Measurements from ENCODE around the gene RND3.

RND3 gene

DNA sequence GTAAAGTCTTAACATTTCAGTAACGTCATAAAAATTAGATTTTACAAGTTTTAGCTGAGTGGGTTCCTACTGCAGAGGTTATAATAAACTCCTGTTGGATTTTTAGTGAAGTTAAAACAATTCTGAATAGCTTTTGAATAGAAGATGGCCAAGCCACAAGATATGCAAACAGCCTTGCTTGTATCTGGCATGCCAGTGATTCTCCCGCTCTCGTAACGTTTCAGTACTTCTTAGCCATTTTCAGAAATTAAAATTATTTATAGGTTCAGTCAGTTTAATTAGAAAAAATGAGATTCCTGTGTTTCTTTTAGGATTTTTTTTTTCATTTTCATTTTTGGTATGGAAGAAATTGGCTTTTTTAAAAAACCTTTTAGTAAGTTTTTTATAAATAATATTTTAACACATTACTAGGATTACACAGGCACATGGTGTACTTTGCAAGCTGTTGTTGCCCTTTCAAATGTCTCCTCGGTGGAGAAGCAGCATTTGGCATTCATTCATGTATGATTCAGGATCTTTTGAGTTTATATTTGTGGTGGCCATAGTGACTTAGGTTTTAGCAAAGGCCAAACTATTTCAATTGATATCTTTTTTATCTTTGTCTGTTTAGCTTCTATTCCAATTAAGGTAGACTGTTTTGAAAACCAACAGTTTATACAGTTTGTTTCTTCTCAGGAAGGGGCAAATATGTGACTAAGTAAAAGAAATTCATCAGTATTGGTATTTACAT, 30.6 kb upstream of the RND3 start:
- Histone ChIP-seq H3K4me1 (ENCODE audit: low read depth, poor library complexity, severe bottlenecking) (peaks cover 4% of the 10 kb centered on the region), H2AFZ (ENCODE audit: low read depth) (no peak overlapping the region)

DNA sequence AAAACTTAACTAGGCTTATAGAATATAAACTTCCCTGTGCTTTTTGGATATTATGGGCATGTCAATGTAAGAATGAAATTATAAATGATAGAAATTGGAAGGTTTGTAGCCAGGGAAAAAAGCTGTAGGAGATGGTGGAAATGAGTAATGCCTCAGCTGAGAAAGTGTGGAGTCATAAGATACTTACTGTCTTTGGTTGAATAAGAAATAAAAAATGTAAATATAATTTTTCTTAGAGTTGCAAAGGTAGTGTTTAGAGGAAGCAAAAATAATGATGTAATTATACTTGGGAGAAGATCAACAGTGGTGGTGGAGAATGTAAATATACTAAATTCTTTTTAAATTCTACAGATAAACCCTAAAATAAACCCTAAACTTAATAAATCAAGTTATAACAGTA, 26.2 kb upstream of the RND3 start:
- Histone ChIP-seq H3K9ac (no peak overlapping the region), H3K4me2 (no peak overlapping the region), H3K27me3 (ENCODE audit: insufficient read depth, low read depth) (no peaks in the 10 kb centered on the region), H3K36me3 (ENCODE audit: insufficient read depth) (no peaks in the 10 kb centered on the region), H3K79me2 (ENCODE audit: insufficient read depth, low read depth) (no peaks in the 10 kb centered on the region), H3K4me3 (IDR thresholded peaks at IDR 0.05; ENCODE audit: insufficient read depth, low read depth, low read length) (no peak overlapping the region), H2AFZ (ENCODE audit: low read depth) (no peak overlapping the region), H3K4me1 (ENCODE audit: low read depth, poor library complexity, severe bottlenecking) (no peaks in the 10 kb centered on the region), H4K20me1 (ENCODE audit: insufficient read depth) (no peaks in the 10 kb centered on the region), H3K27ac (no peak overlapping the region)
- TF ChIP-seq, protein P1, sequence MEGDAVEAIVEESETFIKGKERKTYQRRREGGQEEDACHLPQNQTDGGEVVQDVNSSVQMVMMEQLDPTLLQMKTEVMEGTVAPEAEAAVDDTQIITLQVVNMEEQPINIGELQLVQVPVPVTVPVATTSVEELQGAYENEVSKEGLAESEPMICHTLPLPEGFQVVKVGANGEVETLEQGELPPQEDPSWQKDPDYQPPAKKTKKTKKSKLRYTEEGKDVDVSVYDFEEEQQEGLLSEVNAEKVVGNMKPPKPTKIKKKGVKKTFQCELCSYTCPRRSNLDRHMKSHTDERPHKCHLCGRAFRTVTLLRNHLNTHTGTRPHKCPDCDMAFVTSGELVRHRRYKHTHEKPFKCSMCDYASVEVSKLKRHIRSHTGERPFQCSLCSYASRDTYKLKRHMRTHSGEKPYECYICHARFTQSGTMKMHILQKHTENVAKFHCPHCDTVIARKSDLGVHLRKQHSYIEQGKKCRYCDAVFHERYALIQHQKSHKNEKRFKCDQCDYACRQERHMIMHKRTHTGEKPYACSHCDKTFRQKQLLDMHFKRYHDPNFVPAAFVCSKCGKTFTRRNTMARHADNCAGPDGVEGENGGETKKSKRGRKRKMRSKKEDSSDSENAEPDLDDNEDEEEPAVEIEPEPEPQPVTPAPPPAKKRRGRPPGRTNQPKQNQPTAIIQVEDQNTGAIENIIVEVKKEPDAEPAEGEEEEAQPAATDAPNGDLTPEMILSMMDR (conservative IDR thresholded peaks at IDR 0.05; ENCODE audit: low read depth, low read length): no peak

More for the DNA sequence above, 30.6 kb upstream of the RND3 start:
- Histone ChIP-seq H3K36me3 (ENCODE audit: insufficient read depth) (no peaks in the 10 kb centered on the region), H3K9ac (no peak overlapping the region), H3K79me2 (ENCODE audit: insufficient read depth, low read depth) (no peaks in the 10 kb centered on the region), H3K27ac (no peak overlapping the region), H3K4me2 (no peak overlapping the region), H3K4me3 (IDR thresholded peaks at IDR 0.05; ENCODE audit: insufficient read depth, low read depth, low read length) (no peak overlapping the region), H3K27me3 (ENCODE audit: insufficient read depth, low read depth) (no peaks in the 10 kb centered on the region), H4K20me1 (ENCODE audit: insufficient read depth) (no peaks in the 10 kb centered on the region)
- TF ChIP-seq, protein P1 (conservative IDR thresholded peaks at IDR 0.05; ENCODE audit: low read depth, low read length): no peak

DNA sequence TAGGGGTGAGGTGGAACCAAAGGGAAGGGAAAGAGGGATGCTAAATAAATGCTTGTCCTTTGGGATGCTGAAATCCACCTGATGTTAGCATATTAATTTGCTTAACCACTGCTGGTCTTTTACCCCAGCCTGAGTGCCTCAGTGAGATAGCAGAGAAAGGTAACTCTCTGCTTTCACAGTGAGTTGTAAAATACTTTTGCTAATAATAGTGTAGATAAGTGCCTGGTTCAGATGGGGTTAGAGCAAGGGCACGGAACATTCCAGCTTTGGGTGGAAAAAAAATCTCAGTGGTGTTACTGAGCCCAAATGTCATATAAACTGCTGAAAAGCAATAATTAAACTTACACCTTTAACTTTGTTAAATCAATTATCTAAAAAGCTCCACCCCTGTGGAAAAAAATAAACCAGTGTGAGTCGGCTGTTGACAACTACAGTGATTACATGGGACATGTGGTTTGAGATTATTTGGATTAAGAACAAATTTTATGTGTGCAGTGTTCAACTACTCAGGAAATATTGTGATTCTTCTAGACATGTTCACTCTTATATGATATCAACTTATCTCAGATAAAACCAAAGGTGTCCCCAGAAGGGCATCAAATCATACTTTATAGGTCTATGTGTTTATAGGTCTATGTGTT, 21.1 kb upstream of the RND3 start:
- H3K27me3 ChIP-seq (ENCODE audit: insufficient read depth, low read depth): no peaks in the 10 kb centered on the region
- TF ChIP-seq, protein P1 (conservative IDR thresholded peaks at IDR 0.05; ENCODE audit: low read depth, low read length): no peak
- no peak overlapping the region for H3K27ac ChIP-seq
- no peak overlapping the region for H3K9ac ChIP-seq
- H3K4me1 ChIP-seq (ENCODE audit: low read depth, poor library complexity, severe bottlenecking): no peaks in the 10 kb centered on the region
- no peaks in the 10 kb centered on the region for H3K36me3 ChIP-seq (ENCODE audit: insufficient read depth)
- no peak overlapping the region for H3K4me2 ChIP-seq
- H4K20me1 ChIP-seq (ENCODE audit: insufficient read depth): no peaks in the 10 kb centered on the region
- H3K4me3 ChIP-seq (IDR thresholded peaks at IDR 0.05; ENCODE audit: insufficient read depth, low read depth, low read length): no peak overlapping the region
- no peaks in the 10 kb centered on the region for H3K79me2 ChIP-seq (ENCODE audit: insufficient read depth, low read depth)
- H2AFZ ChIP-seq (ENCODE audit: low read depth): no peak overlapping the region

DNA sequence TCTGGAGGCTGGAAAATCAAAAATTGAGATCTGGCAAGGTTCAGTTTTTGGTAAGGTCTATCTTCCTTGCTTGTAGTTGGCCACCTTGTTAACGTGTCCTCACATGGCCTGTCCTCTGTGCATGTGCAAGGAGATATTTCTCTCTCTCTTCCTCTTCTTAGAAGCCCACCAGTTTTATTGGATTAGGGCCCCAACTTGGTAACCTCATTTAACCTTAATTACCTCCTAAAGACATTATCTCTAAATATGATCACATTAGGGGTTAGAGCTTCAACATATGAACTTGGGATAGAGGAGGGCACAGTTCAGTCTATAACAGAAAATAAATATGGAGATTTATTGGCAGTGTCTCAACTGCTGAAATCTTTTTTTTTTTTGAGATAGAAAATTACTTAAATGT, 19.6 kb upstream of the RND3 start:
- Histone ChIP-seq H3K27ac (no peak overlapping the region), H3K4me1 (ENCODE audit: low read depth, poor library complexity, severe bottlenecking) (no peaks in the 10 kb centered on the region), H3K4me2 (no peak overlapping the region), H3K79me2 (ENCODE audit: insufficient read depth, low read depth) (no peaks in the 10 kb centered on the region), H3K36me3 (ENCODE audit: insufficient read depth) (no peaks in the 10 kb centered on the region), H2AFZ (ENCODE audit: low read depth) (no peak overlapping the region), H4K20me1 (ENCODE audit: insufficient read depth) (no peaks in the 10 kb centered on the region), H3K27me3 (ENCODE audit: insufficient read depth, low read depth) (no peaks in the 10 kb centered on the region), H3K4me3 (IDR thresholded peaks at IDR 0.05; ENCODE audit: insufficient read depth, low read depth, low read length) (no peak overlapping the region), H3K9ac (no peak overlapping the region)
- TF ChIP-seq, protein P1 (conservative IDR thresholded peaks at IDR 0.05; ENCODE audit: low read depth, low read length): no peak
